HG02981 (cell line): ENCODE data around the gene KRTAP5-2.

Source experiments
- ATAC-seq: cut with Tn5 transposase; IDR thresholded peaks from one replicate; pipeline ENCODE4 v1.9.1; 2021; ENCODE audit warnings: mild to moderate bottlenecking, moderate library complexity; ENCODE audit not compliant: unreplicated experiment

Gene KRTAP5-2

DNA sequence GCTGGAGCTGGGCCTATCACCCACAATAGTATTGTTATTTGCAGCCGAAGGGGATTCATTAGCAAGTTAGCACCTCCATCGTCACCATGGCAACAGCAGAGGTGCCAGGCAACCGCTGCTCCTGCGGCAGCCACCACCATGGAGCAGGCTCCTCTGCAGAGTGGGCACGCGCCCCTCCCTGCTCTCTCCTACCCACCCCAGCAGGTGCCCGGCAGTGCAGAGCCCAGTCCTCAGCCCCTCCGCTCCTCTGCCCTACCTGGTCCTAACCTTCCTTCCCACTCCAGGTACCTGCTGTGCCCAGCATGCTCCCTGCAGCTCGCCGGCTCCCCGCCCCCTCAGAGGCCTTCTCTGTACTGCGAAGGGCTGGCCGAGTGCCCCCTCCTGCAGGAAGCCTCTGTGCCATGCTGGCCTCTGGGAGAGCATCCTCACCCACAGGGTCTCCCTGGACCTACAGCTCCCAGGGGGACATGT is 29.6 kb downstream of the KRTAP5-2 start:
- ATAC-seq, result no peak

DNA sequence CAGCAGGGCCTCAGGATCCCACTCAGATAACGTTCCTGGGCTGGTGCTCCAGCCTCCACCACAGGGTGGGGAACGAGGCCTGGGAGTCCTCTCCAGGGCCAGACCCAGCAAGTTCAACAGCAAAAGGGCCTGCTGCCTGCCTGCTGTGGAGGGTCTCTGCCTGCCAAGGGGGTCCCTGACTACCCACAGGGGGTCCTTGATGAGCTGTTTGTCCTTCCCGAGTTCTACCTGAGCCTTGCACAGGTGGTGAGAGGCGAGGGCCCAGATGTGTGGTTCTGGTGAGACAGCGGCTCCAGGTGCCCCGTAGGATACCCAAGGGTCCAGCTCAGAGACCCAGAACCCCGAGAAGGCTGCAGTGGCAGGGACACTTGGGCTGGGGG is 30.4 kb downstream of the KRTAP5-2 start:
- no peak for ATAC-seq

DNA sequence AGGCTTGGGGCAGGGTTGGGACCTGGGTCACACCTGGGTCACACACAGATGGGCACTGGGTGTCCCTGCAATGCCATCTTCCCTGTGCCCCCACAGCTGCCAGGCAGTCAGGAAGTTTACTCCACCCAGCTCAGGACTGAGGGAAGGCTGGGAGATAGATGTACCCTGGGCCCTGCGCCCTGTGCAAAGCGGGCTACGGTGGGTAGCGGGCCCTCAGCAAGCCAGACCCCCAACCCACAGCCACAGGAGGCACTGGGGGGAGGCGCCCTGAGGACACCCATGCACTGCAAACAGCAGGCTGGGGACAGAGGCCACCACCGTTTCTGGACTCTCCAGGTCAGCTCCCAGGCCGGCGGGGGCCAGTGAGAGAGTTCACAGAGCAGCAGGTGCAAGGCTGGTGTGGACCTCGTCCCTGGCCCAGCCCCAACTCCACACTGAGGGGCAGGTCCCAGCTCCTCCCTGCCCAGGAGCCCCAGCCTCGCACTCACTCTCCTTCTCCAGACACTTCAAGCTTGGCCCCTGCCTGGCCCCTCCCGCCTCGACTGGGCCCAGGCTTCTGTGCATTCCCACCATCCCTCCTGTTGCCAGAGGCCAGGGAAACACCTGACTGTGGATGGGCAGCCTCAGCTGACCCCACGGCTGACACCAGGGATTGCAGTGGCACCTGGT is 30.9 kb downstream of the KRTAP5-2 start:
- ATAC-seq, result no peak

DNA sequence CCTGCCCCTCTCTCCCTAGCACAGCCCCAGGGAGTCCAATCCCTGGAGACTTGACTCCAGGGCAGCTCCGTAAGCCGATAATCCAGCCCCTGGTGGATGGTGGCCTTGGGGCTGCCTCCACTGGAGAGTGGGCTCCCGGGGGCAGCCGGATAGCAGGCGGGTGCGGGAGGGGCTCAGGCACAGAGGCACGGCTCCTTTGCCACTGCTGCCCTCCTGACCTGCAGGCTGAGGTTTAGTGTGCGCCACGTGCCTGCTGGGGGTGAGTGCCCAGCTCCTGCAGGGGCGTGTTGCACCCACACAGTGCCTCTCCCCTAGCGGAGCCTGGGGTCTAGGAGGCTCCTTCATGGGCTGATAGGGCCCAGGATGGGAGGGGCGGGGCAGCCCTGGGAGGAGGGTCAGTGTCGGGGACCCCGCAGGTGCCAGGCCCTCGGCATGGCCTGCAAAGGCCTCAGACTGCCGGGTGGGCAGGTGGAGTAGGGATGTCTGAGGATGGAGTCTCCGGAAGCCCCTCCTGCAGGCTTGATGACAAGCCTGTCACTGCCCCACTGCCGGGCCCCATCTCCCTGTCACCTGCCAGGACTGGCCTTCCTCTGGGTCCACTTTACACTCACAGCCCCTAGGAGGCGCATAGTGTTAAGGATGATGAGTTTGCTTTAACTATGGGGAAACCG is 31.6 kb downstream of the KRTAP5-2 start:
- no peak for ATAC-seq

DNA sequence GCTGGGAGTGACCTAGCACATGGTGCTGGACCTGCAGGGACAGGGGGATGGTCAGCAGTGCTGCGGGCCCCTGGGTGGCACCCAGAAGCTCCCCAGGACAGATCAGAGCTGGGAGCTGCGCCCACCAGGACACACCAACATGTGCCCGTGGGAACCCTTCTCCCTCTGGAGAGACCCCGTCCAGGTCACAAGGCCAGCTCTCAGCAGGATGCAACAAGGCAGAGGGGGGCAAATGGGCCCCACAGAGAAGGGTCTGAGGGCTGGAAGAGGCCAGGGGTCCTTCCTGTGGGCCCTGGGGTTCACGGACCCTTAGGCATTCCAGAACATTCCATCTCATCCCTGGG is 32.2 kb downstream of the KRTAP5-2 start:
- no peak for ATAC-seq

DNA sequence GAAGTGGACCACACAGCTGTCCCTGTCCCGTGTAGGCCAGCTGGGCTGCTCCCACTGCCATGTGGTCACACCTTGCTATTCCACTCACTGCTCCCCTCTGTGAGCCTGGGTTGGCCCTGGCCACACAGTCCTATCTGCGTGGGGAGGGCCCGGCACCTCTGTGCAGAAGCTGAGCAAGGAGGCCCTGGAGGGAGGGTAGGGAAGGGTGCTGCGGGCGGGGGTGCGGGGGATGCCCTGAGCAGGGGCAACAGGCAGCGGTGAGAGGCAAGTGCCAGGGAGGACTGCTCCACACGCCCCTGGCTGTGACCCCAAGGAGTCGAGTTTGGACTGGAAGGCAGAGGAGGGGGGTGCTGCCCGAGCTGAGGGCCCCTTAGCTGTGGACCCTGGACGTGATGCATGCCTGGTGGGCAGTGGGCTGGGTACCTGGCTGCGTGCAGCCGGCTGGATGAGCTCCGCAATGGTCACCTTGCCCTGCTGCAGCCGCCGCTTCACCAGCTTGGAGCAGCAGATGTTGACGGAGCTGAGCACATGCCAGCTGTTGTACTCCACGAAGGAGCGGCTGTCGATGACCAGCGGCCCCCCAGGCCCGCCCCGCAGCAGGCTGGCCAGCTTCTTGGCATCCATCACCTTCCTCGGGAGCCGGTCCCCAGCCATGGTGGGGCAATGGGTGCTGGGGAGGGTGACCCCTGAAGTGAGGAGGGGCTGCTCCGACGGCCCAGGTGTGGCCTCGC is 32.8 kb downstream of the KRTAP5-2 start:
- no peak for ATAC-seq

DNA sequence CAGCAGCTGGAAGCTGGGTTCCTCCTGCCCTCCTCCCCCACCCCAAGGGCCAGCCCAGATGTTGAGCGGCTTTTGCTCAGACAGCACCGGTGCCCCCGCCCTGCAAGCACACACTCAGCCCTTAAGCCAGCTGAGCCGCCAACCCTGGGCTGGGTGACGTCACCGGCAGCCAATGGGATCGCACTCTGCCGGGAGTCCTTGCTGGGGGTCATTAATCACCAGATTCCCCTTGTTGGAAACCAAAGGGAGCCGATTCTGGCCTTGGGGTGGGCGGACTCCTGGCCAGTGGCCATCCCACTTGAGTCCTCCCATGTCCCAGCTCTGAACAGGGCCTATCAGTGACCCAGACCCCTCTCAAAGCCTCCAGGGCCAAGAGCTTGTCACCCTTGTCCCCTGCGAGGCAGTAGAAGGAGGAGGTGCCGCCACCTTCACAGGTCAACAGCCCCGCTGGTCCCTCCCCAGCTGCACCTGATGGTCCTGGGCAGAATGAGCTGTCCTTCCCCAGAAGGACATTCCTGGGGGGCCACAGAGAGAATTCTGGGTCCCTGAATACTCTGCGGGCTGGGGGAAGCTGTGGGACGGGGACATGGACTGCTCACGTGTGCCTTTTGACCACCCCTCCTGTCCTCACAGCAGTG is 33.4 kb downstream of the KRTAP5-2 start:
- ATAC-seq, result no peak

DNA sequence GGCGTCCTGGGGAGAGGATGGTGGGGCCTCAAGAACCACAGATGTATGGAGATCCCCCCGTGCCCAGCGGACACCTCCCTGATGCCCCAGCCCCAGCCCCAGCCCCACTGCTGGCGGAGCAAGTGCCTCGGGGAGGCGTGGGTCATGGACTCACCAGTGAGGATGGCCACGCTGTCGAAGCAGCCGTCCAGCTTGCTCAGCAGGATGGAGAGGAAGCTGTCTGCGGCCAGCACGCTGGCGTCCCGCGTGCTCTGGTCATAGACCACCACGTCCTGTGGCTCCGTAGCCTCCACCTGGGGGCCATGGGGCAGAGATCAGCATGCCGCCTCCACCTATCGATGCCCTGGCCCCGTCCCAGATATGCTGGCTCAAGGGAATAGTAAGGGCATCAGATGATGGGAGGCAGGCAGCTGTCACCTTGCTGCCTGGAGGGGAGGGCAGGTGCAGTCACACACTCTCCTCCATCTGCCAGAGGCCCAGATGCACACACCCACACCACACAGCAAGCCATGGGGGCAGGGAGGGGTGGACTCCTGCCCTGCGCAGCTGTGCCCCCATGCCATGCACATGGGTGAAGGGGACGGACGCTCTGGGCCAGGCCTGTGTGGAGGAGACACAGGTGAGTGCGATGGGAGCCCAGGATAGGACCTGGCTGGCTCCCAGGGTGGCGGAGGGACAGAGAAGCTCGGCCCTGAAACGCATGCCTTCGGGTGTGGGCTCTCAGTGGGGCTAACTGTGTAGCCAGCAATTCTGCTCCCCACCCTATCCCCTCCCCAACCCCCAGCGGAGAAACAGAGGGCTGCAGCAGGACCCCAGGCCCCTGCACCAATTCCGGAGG is 34.2 kb downstream of the KRTAP5-2 start:
- ATAC-seq, result no peak

DNA sequence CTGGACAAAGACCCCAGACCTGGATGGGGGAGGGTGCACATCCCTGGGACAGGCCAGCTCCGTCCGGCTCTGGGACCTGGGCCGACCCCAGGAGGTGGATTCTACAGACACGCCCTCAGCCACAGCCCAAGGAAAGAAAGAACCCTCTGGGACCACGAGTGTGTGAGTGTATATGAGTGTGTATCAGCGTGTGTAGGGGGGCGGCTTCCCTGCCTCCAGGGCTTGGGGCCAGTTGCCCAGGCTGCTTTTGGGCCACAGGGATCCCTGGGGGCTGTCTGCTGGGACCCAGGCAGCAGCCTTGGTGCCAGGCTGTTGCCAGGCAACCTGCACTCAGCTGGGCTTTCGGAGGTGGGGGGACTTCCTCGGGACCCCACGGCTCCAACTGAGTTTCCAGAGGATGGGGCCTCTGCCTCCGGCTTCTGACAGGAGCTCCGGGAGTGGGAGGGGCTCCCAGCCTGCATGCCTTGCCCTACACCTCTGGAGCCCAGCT is 34.9 kb downstream of the KRTAP5-2 start:
- ATAC-seq, result no peak

DNA sequence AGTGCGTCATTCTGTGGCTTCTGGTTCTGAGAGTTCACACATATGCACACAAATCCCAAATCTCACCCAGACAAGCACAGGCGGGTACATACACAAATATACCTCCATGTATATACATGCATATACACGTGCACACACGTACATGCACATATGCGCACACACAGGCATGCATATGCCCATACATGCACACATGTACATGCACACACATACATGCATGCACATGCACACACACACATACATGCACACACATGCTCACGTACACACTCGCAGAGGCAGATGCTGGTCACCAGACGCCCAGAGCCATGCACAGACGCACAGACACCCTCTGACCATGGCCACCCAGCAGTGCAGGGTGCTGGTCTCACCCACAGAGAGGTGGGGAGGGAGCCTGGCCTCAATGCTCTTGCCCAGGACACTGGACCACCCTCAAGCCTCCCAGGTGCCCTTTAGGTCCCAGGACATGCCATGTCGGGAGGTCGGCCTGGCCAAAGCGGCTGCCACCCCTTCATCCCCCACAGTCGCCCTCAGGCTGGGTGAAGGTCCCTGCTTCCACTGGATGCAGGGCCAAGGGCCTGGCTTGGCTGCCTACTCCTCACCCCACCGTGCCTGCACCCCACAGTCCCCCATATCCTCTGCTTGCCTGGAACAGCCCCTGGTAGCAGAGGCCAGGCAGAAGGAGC is 35.5 kb downstream of the KRTAP5-2 start:
- ATAC-seq, result no peak

DNA sequence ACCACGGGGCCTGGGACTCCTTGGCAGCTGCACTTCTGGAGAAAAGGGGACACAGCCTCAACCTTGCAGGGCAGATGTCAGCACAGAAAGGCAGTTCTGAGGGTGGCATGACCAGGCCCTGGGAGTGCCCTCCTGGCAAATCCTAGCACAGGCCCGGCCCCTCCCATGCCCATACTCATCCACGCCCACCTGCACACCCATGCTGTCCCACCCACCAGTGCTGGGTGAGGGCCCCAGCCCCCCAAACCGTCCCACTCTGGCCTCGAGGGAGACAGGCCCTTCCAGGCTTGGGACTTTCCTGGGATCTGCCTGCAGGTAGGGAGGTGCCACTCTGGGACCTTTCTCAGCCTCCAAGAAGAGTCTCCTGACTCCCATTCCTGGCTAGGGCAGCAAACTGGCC is 36.1 kb downstream of the KRTAP5-2 start:
- ATAC-seq, result no peak

DNA sequence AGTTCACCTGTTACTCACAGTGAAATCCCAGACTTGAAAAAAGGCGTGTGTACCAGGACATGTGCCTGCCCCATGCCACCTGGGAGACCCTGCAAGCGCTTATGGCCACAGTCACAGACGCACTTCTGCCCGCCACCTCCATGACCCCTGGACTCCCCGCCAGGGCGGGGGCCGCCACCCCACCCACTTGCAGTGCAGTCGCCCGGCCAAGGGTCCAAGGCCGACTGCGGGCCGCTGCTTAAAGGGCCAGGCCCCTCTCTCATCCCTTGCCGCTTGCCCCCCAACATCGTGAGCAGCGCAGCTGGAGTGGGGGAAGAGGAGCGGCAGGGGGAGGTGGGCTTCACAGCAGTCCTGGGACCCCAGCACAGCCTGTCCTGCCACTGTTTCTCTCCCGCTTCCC is 36.8 kb downstream of the KRTAP5-2 start:
- no peak for ATAC-seq

DNA sequence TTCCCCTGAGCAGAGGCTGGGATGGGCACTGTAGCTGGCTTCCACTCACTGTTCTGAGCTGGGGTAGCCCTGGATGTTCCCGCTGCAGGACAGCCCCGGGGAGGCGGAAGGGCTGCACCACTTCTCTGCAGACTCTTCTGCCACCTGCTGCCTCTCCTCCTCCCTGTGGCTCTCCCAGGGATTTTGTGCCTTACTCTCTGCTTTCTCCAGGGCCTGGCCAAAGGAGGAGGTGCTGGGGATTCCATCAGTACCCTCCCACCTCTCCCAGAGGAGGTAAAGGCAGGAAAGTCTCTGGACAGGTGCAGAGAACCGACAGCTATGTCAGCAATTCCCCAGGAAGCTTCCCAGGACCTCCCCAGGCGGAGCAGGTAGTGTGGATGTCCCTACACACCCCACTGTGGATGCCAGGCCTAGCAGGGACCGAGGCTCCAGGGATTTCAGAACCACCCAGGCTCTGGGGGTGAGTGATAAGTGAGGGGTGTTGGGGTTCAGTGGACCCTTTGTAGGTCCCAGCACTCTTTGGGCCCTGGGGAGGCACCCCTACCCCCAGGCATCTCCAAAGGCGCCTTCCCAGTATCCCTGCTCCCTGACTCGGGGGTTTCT is 37.3 kb downstream of the KRTAP5-2 start:
- no peak for ATAC-seq

DNA sequence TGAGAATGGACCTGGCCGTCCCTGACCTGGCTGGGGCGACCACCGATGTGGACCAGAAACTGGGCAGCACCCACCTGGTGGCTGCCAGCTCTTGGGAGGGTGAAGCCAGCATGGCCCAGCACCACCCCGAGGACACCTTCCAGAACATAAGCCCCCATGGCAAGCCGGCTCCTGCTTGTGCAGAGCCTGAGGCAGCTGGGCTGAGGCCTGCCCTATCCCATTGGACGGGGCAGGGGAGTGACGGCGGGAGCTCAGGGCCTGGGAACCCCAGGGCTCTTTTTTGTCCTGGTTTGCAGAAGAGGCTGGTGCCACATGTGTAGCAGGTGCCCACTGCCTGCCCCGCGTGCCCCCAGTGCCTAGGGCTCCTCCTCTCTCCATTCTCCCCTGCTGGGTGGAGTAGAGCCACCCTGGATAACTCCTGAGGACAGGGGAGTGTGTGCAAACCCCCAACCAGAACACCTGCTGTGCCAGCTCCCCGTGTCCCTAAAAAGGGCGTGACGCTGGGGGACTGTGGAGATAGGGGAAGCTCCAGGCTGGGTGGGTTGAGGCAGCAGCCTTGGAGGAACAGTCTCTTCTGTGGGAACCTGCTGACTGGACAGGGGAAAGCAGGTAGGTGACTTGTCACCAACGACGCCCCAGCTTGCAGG is 38.0 kb downstream of the KRTAP5-2 start:
- ATAC-seq, result no peak

DNA sequence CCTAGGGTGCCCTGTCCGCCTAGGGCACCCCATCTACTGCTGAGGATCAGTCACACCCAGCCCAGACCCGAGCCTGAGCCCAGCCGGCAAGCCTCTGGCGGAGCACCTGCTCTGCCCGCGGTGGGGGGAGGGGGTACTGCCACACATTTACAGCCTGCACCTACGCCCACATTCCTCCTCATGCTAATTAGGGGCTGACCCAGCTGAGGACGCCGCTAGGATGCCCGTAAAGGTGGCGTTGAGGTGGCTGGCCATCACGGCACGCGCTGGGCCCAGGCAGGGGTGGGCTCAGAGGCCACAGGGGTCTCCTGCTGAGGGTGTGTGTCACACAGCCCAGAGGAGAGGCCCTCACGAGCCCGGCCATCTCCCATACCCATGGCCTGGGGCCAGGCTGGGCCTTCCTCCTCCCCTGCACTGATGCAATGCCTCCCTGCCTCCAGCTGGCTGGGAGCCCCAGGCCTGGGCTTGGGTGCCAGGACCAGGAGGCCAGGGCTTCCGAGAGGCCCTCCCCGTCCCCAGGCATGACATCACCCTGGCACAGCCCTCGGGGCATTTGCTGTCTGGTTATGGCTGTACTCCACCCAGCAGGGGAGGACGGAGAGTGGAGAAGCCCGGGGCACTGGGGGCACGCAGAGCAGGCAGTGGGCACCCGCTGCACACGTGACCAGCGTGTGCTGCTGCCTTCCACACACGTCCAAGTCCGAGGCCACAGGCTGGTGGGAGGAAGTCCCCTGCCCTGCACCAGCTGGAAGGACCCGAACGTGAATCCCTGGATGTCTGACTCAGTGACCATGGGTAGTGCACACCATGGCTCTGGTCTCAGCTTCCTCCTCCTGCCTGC is 38.8 kb downstream of the KRTAP5-2 start:
- ATAC-seq, result no peak

DNA sequence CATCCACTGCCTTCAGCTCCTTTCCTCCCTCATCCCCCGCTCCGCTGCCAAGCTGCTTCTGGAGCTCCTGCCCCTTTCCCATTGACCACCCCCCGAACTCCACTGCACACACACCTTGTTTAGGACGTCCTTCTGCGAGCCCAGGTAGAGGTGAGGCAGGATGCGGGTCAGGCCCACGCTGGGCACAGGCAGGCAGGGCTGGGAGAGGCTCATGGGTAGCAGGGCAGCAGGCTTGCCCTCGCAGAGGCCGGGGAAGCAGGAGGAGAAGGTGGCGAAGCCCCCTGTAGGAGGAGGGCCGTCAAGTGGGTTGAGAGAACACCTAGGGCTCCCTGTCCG is 39.4 kb downstream of the KRTAP5-2 start:
- ATAC-seq, result no peak

DNA sequence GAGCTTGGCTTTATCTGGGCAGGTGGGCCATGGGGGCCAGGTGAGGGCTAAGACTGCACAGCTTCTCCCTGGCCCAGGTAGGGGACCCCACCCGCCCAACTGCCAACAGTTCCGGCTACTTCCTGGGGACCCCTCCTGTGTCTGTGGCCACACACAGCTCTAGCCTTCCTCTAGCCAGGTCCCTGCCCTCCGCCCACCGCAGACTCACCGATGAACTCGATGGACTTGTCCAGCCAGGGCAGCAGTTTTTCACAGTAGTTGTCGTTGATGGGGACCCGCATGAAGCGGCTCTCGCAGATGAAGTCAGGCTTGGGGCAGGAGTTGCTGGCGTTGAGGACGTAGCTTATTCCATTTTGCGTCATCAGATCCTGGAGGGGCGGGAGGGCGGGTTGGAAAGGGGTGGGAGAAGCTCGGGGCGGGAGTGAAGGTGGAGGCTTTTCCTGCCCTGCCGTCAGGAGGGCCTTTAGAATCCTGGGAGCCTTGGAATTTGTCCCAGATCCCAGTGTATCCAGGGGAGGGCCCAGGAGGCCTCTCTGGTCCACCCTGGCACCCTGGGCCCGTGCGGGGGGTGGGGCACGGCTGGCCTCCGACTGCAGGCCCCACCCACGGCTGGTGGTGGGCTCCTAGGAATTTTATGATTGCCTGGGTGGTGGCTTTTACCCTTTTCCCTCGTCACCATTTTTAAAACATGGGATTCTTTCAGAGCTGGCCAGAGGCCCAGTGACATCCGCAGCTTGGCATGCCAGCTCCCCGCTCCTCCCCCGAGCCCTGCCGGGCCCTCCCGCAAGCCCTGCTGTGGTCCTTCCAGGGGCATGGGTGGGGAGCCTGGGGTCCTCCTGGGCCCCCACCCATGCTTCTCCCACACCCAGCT is 40.0 kb downstream of the KRTAP5-2 start:
- ATAC-seq, result no peak
